ENCODE results near the gene HS1BP3. TPM values are rescaled to one million over a fixed set of nuclear protein-coding genes. Genes with fewer than 3 reads are reported as not detected.

HS1BP3 gene
- total and polyA plus RNA-seq, 2 of the 13 experiments (the other 11 are each of a cell fraction or from before 2014, with no cell fraction given): 15.2 to 22.0 TPM

DNA sequence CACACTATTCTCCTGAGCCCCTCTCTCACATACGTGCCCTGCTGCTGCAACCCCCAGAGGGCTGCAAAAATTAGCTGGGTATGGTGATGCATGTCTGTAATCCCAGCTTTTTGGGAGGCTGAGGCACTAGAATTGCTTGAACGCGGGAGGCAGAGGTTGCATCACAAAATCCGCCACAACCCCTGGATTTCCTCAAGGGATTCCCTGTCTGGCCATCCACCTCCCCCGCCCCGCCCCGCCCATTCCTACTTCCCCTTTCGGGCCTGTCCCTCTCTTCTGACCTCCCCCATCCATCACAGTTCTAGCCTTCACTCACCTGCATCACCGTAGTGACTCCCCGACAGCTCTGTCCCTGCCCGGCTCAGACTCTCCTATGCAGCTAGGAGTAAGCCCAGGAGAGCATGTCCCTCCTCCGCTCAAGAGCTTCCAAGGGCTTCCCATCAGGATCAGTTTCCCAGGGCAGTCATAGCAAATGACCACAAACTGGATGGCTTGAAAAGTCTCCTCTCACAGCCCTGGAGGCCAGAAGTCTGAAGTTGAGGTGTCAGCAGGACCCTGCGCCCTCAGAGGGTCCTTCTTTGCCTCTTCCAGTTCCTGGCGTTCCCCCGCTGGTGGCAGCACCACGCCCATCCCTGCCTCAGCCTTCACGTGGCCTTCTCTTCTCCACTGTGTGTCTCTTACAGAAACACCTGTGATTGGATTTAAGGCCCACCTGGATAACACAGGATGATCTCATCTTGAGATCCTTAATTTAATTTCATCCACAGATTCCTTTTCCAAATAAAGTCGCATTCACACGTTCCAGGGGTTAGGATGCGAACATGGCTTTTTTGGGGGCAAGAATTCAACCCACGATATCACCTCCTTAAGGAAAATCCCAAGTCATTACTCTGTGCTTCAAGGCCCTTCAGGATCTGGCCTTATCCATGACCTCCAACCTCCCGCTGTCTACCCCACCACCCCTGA lies 58.5 kb downstream of the HS1BP3 start (continued):
- TF ChIP-seq, protein P1, sequence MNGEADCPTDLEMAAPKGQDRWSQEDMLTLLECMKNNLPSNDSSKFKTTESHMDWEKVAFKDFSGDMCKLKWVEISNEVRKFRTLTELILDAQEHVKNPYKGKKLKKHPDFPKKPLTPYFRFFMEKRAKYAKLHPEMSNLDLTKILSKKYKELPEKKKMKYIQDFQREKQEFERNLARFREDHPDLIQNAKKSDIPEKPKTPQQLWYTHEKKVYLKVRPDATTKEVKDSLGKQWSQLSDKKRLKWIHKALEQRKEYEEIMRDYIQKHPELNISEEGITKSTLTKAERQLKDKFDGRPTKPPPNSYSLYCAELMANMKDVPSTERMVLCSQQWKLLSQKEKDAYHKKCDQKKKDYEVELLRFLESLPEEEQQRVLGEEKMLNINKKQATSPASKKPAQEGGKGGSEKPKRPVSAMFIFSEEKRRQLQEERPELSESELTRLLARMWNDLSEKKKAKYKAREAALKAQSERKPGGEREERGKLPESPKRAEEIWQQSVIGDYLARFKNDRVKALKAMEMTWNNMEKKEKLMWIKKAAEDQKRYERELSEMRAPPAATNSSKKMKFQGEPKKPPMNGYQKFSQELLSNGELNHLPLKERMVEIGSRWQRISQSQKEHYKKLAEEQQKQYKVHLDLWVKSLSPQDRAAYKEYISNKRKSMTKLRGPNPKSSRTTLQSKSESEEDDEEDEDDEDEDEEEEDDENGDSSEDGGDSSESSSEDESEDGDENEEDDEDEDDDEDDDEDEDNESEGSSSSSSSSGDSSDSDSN (CRISPR knock-in tag; IDR thresholded peaks at IDR 0.05): no peak
- TF ChIP-seq ZNF143 (CRISPR knock-in tag; IDR thresholded peaks at IDR 0.05): no peak
- 0 out of 2 replicates have a peak, but pooled peaks have one; percentile 19 for TF ChIP-seq DMAP1 (CRISPR knock-in tag; IDR thresholded peaks at IDR 0.05)
- peak; percentile 52; the same call in 1 of the 2 replicates for TF ChIP-seq SMAD1 (CRISPR knock-in tag; IDR thresholded peaks at IDR 0.05; ENCODE audit: borderline replicate concordance, low read depth)
- TF ChIP-seq ZNF431 (CRISPR knock-in tag; IDR thresholded peaks at IDR 0.05; ENCODE audit: borderline replicate concordance, low read depth): no peak
- peak; percentile 65 for TF ChIP-seq HDAC2 (CRISPR knock-in tag; IDR thresholded peaks at IDR 0.05)
- 0 out of 2 replicates have a peak, but pooled peaks have one; percentile 15 for TF ChIP-seq POGZ (CRISPR knock-in tag; IDR thresholded peaks at IDR 0.05)
- no peak for TF ChIP-seq MAZ (IDR thresholded peaks at IDR 0.05; ENCODE audit: borderline replicate concordance, low read depth, low read length)
- TF ChIP-seq MAZ (CRISPR knock-in tag; IDR thresholded peaks at IDR 0.05; ENCODE audit: low read depth): 0 out of 2 replicates have a peak, but pooled peaks have one; percentile 17
- no peak for TF ChIP-seq ZNF781 (CRISPR knock-in tag; IDR thresholded peaks at IDR 0.05; ENCODE audit: borderline replicate concordance, not compliant biosample characterization)
- TF ChIP-seq PRPF4 (IDR thresholded peaks at IDR 0.05; ENCODE audit: low read depth, low read length, poor library complexity, severe bottlenecking): peak; percentile 39
- TF ChIP-seq SIN3B (IDR thresholded peaks at IDR 0.05; ENCODE audit: low read length): no peak
- TF ChIP-seq HDAC6 (IDR thresholded peaks at IDR 0.05; ENCODE audit: low read depth, low read length): no peak
- TF ChIP-seq ZNF747 (CRISPR knock-in tag; IDR thresholded peaks at IDR 0.05; ENCODE audit: borderline replicate concordance): peak; percentile 51; the same call in 1 of the 2 replicates
- TF ChIP-seq ZSCAN22 (CRISPR knock-in tag; IDR thresholded peaks at IDR 0.05): no peak; the same call in 1 of the 2 replicates
- TF ChIP-seq ZNF274 (CRISPR knock-in tag; IDR thresholded peaks at IDR 0.05): peak; percentile 29; the same call in 1 of the 2 replicates
- TF ChIP-seq, protein P2, sequence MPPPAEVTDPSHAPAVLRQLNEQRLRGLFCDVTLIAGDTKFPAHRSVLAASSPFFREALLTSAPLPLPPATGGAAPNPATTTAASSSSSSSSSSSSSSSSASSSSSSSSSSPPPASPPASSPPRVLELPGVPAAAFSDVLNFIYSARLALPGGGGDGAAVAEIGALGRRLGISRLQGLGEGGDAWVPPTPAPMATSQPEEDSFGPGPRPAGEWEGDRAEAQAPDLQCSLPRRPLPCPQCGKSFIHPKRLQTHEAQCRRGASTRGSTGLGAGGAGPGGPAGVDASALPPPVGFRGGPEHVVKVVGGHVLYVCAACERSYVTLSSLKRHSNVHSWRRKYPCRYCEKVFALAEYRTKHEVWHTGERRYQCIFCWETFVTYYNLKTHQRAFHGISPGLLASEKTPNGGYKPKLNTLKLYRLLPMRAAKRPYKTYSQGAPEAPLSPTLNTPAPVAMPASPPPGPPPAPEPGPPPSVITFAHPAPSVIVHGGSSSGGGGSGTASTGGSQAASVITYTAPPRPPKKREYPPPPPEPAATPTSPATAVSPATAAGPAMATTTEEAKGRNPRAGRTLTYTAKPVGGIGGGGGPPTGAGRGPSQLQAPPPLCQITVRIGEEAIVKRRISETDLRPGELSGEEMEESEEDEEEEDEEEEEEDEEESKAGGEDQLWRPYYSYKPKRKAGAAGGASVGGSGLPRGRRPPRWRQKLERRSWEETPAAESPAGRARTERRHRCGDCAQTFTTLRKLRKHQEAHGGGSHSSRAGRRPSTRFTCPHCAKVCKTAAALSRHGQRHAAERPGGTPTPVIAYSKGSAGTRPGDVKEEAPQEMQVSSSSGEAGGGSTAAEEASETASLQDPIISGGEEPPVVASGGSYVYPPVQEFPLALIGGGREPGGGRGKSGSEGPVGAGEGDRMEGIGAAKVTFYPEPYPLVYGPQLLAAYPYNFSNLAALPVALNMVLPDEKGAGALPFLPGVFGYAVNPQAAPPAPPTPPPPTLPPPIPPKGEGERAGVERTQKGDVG (CRISPR knock-in tag; IDR thresholded peaks at IDR 0.05; ENCODE audit: borderline replicate concordance): 0 out of 2 replicates have a peak, but pooled peaks have one; percentile 63
- TF ChIP-seq NCOA2 (CRISPR knock-in tag; IDR thresholded peaks at IDR 0.05): peak; percentile 26; the same call in 1 of the 2 replicates
- TF ChIP-seq ZFP36L1 (CRISPR knock-in tag; IDR thresholded peaks at IDR 0.05): no peak
- TF ChIP-seq NR2C2 (CRISPR knock-in tag; IDR thresholded peaks at IDR 0.05; ENCODE audit: borderline replicate concordance): peak; percentile 16; the same call in 1 of the 2 replicates
- peak; percentile 47; the same call in 1 of the 2 replicates for TF ChIP-seq ZBTB7B (CRISPR knock-in tag; IDR thresholded peaks at IDR 0.05)
- TF ChIP-seq FOXO1 (CRISPR knock-in tag; IDR thresholded peaks at IDR 0.05): peak; percentile 77
- TF ChIP-seq ZNF24 (IDR thresholded peaks at IDR 0.05): 0 out of 2 replicates have a peak, but pooled peaks have one; percentile 61

Data from HepG2 (cell line).